PC-3 (cell line): Measurements from ENCODE around the gene NAT9.

Experiments
- CTCF ChIP-seq: fragments of 300-600 bp; sonication (generic); conservative IDR thresholded peaks from 2 replicates; pipeline ENCODE4 v1.5.1; 2017; ENCODE audit warnings: antibody characterized with exemption, low read depth, mild to moderate bottlenecking, low read length
- EZH2 ChIP-seq: fragments of 300-600 bp; sonication (generic); IDR thresholded peaks from one replicate; pipeline ENCODE4 v1.6.1; 2017; ENCODE audit warnings: antibody characterized with exemption, mild to moderate bottlenecking, low read length; ENCODE audit not compliant: unreplicated experiment

DNA sequence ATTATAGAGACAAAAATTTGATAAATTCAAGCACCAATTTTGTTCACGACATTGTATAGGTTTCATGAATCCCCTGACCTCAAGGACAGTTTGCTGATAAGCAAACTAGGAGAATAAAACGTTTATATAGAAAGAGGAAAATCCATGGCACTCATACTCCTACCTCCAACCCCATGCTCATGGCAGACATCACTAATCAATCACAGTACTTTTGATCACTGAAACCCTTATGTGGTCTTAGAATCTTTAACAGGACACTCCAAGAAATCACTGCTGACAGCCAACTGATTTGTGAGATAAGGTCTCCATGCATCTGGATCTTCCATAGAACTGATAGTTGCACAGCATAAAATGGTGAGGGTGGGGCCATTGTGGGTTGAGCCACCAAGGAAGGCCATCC lies 32.4 kb downstream of the NAT9 start:
- TF ChIP-seq EZH2 (no peak), CTCF (no peak)
